ENCODE results near the gene ENTPD8.
"Not testable (repeated sequence)": the region's sequence is repeated elsewhere in the genome, so short reads cannot be mapped to it uniquely, and the experiment has no call there.

Gene ENTPD8

GRCh38 chr9:137474271-137474670 lies 33.1 kb upstream of the ENTPD8 start:
- DNase-seq = no peak

DNA sequence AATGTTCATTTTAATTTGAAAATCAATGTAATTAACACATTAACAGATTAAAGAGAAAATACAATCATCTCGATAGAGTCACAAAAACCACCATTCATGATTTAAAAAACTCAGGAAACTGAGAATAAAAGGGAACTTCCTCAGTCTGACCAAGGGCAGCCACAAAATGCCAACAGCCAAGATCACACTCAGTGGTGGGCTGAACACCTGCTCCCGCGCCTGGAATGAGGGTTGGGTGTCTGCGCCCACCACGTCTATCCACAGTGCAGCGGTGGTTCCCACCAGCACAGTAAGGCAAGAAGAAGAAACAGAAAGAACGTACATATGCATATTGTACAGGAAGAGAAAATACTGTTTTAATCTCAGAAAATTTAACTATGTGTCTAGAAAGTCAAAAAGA lies 29.6 kb upstream of the ENTPD8 start:
- no peak for DNase-seq

DNA sequence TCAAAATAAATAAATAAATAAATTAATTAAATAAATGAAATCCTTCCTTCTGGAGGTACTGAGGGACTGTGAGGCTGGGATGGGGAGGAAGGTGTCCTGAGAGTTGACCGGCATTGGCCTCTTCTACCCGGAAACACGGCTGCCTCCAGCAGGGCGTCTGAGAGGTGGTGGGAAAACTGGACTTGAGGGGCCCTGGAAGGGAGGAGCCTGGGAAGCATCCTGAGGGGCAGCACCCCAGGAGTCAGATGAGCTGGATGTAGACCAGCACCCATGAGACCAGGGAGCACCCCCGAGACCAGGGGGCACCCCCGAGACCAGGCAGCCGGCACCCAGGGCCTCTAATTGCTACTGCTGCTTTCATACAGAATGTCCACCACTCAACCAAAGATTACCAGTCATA lies 26.7 kb upstream of the ENTPD8 start:
- DNase-seq = no peak

DNA sequence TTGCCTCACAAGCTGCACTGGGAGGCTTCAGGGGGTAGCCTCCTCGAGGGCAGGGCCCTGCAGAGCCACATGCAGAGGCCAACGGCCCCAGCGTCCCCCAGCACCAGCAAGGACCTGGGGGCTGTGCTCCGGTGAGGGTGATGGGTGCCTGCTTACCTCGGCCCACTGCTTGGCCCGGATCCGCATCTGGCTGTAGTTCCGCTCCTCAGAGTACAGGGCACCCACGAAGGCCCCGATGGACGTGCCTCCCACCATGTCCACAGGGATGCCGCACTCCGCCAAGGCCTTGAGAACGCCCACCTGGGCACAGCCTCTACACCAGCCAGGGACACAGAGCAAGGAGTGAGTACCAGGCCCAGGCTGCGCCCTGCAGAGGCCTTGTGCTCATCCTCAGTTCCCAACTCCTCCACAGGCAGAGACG lies 26.0 kb upstream of the ENTPD8 start:
- no peak for DNase-seq

GRCh38 chr9:137466389-137467085 lies 25.4 kb upstream of the ENTPD8 start:
- DNase-seq = not testable (repeated sequence)

GRCh38 chr9:137465720-137466388 lies 24.7 kb upstream of the ENTPD8 start:
- DNase-seq = no peak

DNA sequence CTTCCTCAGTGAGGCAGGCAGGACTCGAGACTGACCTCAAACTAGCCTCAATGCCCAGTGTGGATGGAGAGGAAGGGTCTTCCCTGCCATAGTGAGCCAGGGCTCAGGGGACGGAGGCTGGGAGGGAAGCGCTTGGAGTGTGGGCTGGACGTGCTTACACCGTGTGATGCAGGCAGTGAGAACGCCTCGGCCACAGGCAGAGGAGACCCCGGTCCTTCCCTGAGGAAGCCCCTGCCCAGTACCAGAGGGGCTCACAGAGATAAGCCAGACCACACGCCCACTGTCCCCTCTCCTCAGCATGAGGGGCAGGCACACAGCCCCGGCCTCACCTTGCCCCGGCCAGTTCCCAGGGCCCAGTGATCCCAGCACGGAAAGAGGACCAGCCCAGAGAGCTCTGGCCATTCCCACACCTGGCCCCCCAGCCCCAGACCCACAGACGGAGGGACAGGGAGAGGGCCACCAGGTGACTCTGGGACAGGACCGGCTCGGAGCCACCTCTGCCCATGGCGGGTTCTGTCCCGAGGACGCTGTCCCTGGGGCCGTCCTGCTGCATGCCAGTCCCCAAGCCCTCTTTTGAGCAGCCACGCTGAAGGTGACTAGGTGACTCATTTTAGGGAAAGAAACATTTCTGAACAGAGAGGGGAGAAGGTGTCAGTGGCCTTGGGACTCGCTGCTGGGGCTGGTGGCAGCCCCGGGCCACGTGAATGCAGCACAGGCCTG lies 24.0 kb upstream of the ENTPD8 start:
- DNase-seq = no peak

DNA sequence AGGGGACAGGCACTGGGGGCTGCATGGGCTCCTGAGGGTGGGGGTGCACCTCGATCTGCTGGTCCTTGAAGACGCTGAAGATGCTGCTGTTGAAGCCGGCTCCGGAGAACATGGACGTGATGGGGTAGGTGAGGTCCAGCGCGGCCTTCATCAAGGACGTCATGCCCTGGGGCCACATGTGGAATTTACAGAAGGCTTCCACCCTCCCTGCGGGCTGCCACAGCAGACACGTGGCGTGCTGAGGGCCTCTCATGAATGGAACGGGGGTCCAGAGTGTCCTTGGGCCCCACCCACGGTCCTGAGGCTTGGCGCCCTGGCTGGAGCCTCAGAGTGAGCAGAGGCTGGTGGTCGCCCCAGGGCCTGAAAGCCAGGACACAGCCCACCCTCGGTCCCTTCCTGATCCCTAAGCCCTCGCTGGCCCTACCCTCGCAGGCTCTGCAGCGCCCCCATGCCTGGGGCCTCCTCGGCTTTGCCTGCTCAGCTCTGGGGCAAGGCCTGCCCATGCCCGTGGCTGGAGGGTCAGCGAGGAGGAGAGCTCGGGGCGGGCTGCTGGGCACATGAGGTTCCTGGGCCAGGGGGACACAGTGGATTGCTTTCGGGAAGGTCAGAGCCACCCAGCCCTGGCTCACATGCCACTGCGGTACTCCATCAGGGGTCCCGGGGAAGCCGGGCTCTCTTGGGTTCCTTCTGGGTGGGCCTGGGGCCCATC lies 23.3 kb upstream of the ENTPD8 start:
- no peak for DNase-seq

- DNase-seq = no peak
Measured at GRCh38 chr9:137463931-137464290, 22.8 kb upstream of the ENTPD8 start.

- no peak for DNase-seq
Measured at GRCh38 chr9:137462986-137463930, 22.1 kb upstream of the ENTPD8 start.

DNA sequence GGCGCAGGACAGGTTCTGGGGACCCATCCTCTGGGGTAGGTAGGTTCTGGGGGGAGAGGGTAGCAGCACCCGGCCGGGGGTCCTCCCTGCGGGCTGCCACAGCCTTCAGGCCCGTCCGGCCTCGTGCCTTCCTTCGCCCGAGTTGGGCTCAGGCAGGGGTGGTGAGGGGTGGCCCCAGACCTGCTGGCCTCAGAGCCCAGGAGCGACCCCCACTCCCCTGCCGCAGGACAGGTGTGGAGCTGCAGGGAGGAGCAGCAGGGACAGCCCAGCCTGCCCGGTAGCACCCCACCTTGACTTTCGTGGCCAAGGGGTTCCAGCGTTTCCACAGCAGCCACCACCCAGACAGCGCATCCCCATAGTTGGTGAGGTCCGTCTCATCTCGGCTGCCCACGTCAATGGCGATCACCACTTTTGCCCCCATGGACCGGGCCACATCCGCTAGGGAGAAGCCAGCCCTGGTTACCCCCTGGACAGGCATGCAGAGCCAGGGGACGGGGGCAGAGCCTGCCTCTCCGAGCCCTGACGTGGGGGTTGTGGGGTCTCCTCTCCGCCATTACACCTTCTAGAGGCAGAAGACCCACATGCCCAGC lies 21.3 kb upstream of the ENTPD8 start:
- no peak for DNase-seq

- DNase-seq = no peak
Measured at GRCh38 chr9:137461663-137462395, 20.7 kb upstream of the ENTPD8 start.

DNA sequence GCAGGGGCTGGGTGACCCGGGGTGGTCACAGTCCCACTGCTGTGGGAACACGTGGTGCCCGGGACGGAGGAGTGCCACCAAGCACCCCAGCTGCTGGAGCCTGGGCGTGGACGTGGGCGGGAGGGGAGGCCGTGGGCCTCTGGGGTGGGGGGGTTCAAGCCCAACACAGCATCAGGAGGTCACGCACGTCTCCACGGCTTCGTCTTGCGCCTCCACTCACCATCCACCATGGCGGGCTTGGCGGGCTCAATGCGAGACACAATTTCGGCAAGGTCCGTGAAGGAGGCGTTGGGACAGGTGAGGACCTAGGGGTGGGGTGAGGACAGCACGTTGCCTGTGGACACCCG lies 20.1 kb upstream of the ENTPD8 start:
- no peak for DNase-seq

DNA sequence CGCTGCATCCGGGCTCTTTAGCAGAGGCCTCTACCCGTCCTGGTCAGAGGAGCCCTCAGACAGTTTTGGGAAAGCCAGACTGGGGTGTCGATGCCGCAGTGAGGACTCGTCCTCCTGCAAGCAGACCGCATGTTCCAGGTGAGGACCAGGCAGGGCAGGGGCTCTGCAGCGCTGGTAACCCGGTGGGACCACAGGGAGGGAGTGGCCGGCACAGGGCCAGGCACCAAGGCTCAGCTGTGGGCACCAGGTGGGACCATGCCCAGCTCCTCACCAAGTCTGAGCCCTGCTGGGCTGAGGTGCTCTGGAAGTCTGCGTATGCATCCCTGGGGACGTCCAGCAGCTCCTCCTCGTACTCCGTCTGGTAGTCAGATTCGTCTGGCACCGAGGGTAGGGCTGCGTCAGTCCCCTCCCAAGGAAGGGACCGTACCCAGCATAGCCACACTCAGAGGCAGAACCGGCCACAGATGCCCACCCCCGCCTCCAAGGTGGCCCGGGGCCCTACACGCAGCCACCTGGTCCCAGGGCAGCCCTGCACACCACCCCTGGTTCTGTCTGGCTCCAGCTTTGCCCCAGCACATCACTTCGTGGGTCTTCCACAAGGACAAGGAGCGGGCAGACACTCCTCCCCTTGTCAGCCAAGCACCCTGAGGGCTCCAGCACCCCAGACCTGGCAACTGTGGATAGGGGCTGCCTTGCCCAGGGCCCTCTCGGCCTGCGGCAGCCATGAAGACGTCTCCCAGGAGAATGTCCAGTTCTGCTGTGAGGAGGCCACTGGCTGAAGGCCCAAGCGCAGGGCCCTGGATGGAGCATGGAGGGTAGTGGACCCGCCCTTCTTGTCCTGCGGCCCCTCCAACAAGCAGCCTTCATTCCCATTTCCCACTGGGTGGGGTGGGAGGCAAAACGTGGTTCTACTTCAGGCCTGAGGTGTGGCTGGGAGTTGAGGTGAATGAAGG lies 19.5 kb upstream of the ENTPD8 start:
- no peak for DNase-seq

DNA sequence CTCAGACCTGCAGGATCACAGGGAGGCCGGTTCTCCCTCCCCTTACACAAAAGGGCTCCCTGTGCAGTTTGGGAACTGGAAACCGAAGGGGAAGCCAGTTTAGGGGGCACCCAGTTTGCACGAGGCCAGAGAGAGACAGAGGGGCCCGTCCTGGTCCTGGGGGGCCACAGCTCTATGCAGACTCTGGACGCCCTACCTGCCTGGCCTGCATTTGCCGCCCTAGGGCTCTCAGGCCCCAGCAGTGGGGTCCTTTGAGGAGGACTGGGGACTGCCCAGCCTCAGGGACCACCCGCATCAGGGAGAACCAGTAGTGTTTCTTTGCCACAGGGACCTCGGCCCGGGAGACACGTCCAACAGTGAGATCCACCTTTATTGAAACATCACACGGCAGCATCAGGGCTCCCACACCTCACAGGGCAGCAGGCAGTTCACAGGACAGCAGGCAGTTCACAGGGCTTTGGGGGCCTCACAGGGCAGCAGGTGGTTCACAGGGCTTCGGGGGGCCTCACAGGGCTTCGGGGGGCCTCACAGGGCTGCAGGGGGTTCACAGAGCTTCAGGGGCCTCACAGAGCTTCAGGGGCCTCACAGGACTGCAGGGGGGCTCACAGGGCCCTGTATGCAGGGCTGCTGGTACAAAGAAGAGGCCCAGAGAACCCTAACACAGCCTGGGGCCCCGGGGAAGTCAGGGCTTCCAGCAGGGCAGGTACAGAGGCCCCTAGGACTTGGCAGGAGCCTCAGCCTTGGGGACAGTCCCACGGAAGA lies 18.6 kb upstream of the ENTPD8 start:
- no peak for DNase-seq

GRCh38 chr9:137459152-137459600 lies 18.0 kb upstream of the ENTPD8 start, which contains the start of gene NSMF:
TSS of gene NSMF (minus strand) at chr9:137459334. CDS start at chr9:137459102, 232 bp downstream.
- peak; percentile 81 for DNase-seq

DNA sequence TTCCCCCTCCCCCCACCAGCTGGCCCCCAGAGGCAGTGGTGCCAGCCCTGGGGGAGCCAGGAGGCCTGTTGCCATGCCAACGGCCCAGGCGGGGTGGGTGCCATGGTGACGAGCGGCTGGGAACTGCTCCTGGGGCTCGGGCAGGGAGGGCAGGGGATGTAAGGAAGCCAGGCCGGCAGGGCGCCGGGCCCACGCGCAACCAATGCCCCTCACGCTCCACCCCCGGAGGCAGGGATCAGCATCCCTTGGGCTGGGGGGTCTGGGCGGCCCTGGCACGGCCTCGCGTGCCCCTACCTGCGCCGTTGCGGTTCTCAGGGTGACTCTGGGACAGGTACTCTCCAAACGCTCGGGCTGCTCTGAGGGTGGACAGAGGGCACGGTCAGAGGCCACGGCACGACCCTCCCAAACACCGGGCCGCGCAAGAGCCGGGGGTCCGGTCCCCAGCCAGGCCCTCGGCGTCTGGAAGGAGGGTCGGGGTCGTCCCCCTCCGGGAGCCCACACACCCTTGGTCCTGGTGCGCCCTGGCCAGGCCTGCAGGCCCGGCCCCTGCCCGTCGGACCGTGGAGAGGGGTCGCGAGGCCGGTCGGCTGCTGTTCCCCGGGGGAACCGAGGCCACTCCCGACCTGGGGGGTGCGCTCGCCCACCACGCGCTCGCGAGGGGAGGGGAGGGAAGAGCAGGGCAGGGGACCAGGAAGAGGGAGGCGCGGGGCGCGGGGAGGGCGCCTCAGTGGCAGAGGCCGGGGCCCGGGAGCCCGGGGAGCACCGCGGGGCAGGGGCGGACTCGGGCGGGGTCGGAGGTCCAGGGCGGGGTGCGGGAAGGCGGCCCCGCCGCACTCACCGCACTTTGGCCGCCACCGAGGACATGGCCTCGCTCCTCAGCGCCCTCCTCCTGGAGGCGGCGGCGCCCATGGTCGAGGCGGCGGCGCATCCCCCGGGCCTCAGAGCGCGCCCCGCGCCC lies 17.3 kb upstream of the ENTPD8 start:
- no peak for DNase-seq
